MCF 10A (cell line): ENCODE measurements around the gene CGN. TPM values are rescaled to one million over a fixed set of nuclear protein-coding genes. Genes with fewer than 3 reads are reported as not detected.
A peak's percentile ranks its signal among the peaks of the same experiment; 100 is the strongest.

Source experiments
- BruUV-seq: library from RNA; stranded (reverse); fragments of 400-500 nt; replicated peaks from 2 replicates; lab custom pipeline; 2021; lab: Mats Ljungman, UMichigan
- CTCF ChIA-PET: fragments of 300-600 bp; sonication (Branson Sonifier 250); formaldehyde crosslinking; extraction: SDS; loops from one replicate; lab custom pipeline; 2021; ENCODE audit warnings: antibody characterized with exemption, inconsistent platforms; lab: Yijun Ruan, JAX
- POLR2A ChIA-PET: fragments of 300-600, 350-650 bp; sonication (Branson Sonifier 250); formaldehyde crosslinking; extraction: SDS; loops from one replicate; lab custom pipeline; 2020; ENCODE audit warnings: antibody characterized with exemption, inconsistent platforms; lab: Yijun Ruan, JAX
- DNase-seq: peaks from one replicate; pipeline ENCODE4 v3.0.0-alpha.2; 2018; ENCODE audit not compliant: unreplicated experiment
- H3K27ac Mint-ChIP-seq: one replicate; pipeline ENCODE4 v1.8.0; 2022; ENCODE audit warnings: mild to moderate bottlenecking, low read depth, mixed read lengths; ENCODE audit not compliant: unreplicated experiment
- H3K27me3 Mint-ChIP-seq: one replicate; pipeline ENCODE4 v1.8.0; 2022; ENCODE audit warnings: mixed read lengths; ENCODE audit not compliant: insufficient read depth, unreplicated experiment
- H3K36me3 Mint-ChIP-seq: one replicate; pipeline ENCODE4 v1.8.0; 2022; ENCODE audit warnings: mild to moderate bottlenecking, moderate library complexity, mixed read lengths; ENCODE audit not compliant: insufficient read depth, unreplicated experiment
- H3K4me1 Mint-ChIP-seq: one replicate; pipeline ENCODE4 v1.8.0; 2022; ENCODE audit warnings: mixed read lengths; ENCODE audit not compliant: insufficient read depth, unreplicated experiment
- H3K4me3 Mint-ChIP-seq: one replicate; pipeline ENCODE4 v1.8.0; 2022; ENCODE audit warnings: mild to moderate bottlenecking, moderate library complexity, mixed read lengths; ENCODE audit not compliant: unreplicated experiment
- H3K9me3 Mint-ChIP-seq: one replicate; pipeline ENCODE4 v1.8.0; 2022; ENCODE audit warnings: mixed read lengths; ENCODE audit not compliant: unreplicated experiment
- CTCF ChIP-seq: fragments of 200-600 bp; IDR thresholded peaks from one replicate; pipeline ENCODE4 v1.8.0; 2022; ENCODE audit warnings: antibody characterized with exemption, mild to moderate bottlenecking; ENCODE audit not compliant: unreplicated experiment
- intact Hi-C: fragments of 100-400 bp; cut with micrococcal nuclease; formaldehyde crosslinking; loops from 2 replicates; pipeline ENCODE4 v1.14.1; 2022
- total RNA-seq: library from RNA; stranded (reverse); gene quantifications from 2 replicates; pipeline ENCODE4 v1.2.3, GENCODE V29; 2022

The CGN gene
- total RNA-seq, 1 experiment from 2014 or later: 0.33 TPM

- BruUV-seq: no TSS peak
- intact Hi-C loops: loop anchor here (5.0 kb wide), 1 partner anchor 37 kb away; the partner anchor contains the start of gene TUFT1
- ChIA-PET CTCF (interaction anchor here (0.7 to 7.9 kb wide), 9 partner anchors 10 to 256 kb away, joined by 3 to 56 read pairs (median 3); no protein-coding TSS in a partner anchor), POLR2A (interaction anchor here (0.7 to 3.6 kb wide), 11 partner anchors 9 to 183 kb away, joined by 3 to 23 read pairs (median 5); partner anchors contain the start of genes CGN, MRPL9 and TUFT1)
- Mint-ChIP-seq H3K4me1 (peaks cover 39% of the 10 kb centered on the region), H3K9me3 (no peaks in the 10 kb centered on the region), H3K36me3 (peaks cover 98% of the 10 kb centered on the region), H3K27me3 (no peaks in the 10 kb centered on the region), H3K27ac (peak overlapping the region; percentile 84), H3K4me3 (no peak overlapping the region)
- peak; percentile 70 for DNase-seq
- no peak for TF ChIP-seq CTCF
Measured at GRCh38 chr1:151579436-151580225, 68.4 kb downstream of the CGN start.

DNA sequence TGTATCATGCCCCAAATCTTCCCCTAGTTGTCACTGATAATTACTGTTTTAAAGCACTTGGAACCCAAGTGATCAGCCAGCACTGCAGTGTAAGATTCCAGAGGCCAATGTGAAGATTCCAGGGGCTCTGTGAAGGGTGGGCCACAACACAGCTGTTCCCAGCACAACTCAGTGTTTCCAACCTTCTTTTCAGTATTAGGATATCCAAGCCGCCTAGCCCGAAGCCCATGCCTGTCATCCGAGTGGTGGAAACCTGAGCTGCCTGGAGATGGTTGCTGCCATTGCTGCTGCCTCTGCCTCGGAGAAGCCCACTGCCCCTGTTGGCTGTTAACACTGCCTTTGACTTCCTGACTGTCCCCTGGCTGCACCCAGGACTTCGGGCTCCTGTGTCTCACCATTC lies 70.3 kb downstream of the CGN start:
- intact Hi-C loops: no loop called here
- Mint-ChIP-seq H3K27me3 (no peaks in the 10 kb centered on the region), H3K36me3 (peaks cover 90% of the 10 kb centered on the region), H3K4me1 (peaks cover 40% of the 10 kb centered on the region), H3K9me3 (no peaks in the 10 kb centered on the region), H3K4me3 (no peak overlapping the region), H3K27ac (peak overlapping the region; percentile 12)
- ChIA-PET CTCF (interaction anchor here (0.7 to 7.9 kb wide), 7 partner anchors 12 to 204 kb away, joined by 3 to 56 read pairs (median 3); no protein-coding TSS in a partner anchor), POLR2A (interaction anchor here (0.7 to 3.6 kb wide), 4 partner anchors 31 to 42 kb away, joined by 3 to 23 read pairs (median 3); partner anchors contain the start of gene TUFT1)
- TF ChIP-seq CTCF: no peak
- no TSS peak for BruUV-seq
- no peak for DNase-seq

- intact Hi-C loops: no loop called here
- Mint-ChIP-seq H3K27me3 (no peaks in the 10 kb centered on the region), H3K4me3 (no peak overlapping the region), H3K9me3 (no peaks in the 10 kb centered on the region), H3K27ac (peak overlapping the region; percentile 12), H3K36me3 (peaks cover 86% of the 10 kb centered on the region), H3K4me1 (peaks cover 43% of the 10 kb centered on the region)
- no peak for DNase-seq
- BruUV-seq: no TSS peak
- CTCF ChIA-PET: interaction anchor here (0.6 to 7.9 kb wide), 6 partner anchors 12 to 314 kb away, joined by 3 to 56 read pairs (median 3); no protein-coding TSS in a partner anchor
- TF ChIP-seq CTCF: no peak
- POLR2A ChIA-PET: interaction anchor here (1.1 to 3.6 kb wide), 2 partner anchors 41 to 42 kb away, joined by 3 to 23 read pairs; partner anchors contain the start of gene TUFT1
Measured at GRCh38 chr1:151581921-151582320, 70.7 kb downstream of the CGN start.

- BruUV-seq: no TSS peak
- Mint-ChIP-seq H3K36me3 (peaks cover 67% of the 10 kb centered on the region), H3K4me1 (peaks cover 40% of the 10 kb centered on the region), H3K27me3 (no peaks in the 10 kb centered on the region), H3K27ac (no peak overlapping the region), H3K9me3 (no peaks in the 10 kb centered on the region), H3K4me3 (no peak overlapping the region)
- no peak for DNase-seq
- ChIA-PET CTCF (interaction anchor here (0.6 to 3.6 kb wide), 5 partner anchors 10 to 168 kb away, joined by 3 to 22 read pairs (median 3); no protein-coding TSS in a partner anchor), POLR2A (interaction anchor here (0.5 to 1.7 kb wide), 9 partner anchors 11 to 179 kb away, joined by 3 to 5 read pairs (median 3); partner anchors contain the start of genes MRPL9, POGZ and TUFT1)
- no peak for TF ChIP-seq CTCF
- intact Hi-C loops: no loop called here
Measured at GRCh38 chr1:151583796-151584195, 72.6 kb downstream of the CGN start.
